SK-N-SH (cell line): ENCODE results near the gene NODAL. TPM values are rescaled to one million over a fixed set of nuclear protein-coding genes. Genes with fewer than 3 reads are reported as not detected.

Source experiments
- CTCF ChIA-PET: fragments of 300-600, 350-600 bp; formaldehyde crosslinking; extraction: SDS; loops from one replicate; lab custom pipeline; 2021; lab: Yijun Ruan, JAX
- POLR2A ChIA-PET: fragments of 350-600 bp; sonication (Branson Sonifier 250); formaldehyde crosslinking; extraction: SDS; loops from one replicate; lab custom pipeline; 2020; ENCODE audit warnings: antibody characterized with exemption, inconsistent platforms; lab: Yijun Ruan, JAX
- DNase-seq: peaks from one replicate; pipeline ENCODE4 v3.0.0; 2012
- H2AFZ ChIP-seq: fragments of 200-600 bp; sonication (generic); 2 replicates; pipeline ENCODE4 v1.8.1; 2016; ENCODE audit warnings: antibody characterized with exemption, mild to moderate bottlenecking, low read depth
- H3F3A ChIP-seq: fragments of 200-600 bp; sonication (generic); replicated peaks from 2 replicates; pipeline ENCODE3; 2016; ENCODE audit warnings: antibody characterized with exemption, mild to moderate bottlenecking; ENCODE audit not compliant: insufficient read depth
- H3K27ac ChIP-seq, 2 experiments: fragments of 200-500 bp in 1 of 2; fragments of 200-600 bp in 1 of 2; sonication (Bioruptor generic) in 1 of 2; sonication (generic), shearing (Covaris generic) in 1 of 2; 2 replicates each; pipeline versions ENCODE4 v1.5.1 to v1.6.1; 2014 to 2016; ENCODE audit warnings: low read depth in 2 of 2, inconsistent platforms in 1 of 2, low read length in 1 of 2, mild to moderate bottlenecking in 1 of 2, mixed read lengths in 1 of 2
- H3K27me3 ChIP-seq: fragments of 200-600 bp; sonication (generic), shearing (Covaris generic); 2 replicates; pipeline ENCODE4 v1.6.1; 2016; ENCODE audit warnings: mixed run types; ENCODE audit not compliant: insufficient read depth
- H3K36me3 ChIP-seq, 2 experiments: fragments of 200-500 bp in 1 of 2; fragments of 200-600 bp in 1 of 2; sonication (Bioruptor generic) in 1 of 2; sonication (generic) in 1 of 2; replicated peaks in 1 of 2; 2 replicates each; pipeline versions ENCODE3 to v1.5.1; 2014 to 2016; ENCODE audit warnings: low read length in 1 of 2, mild to moderate bottlenecking in 1 of 2; ENCODE audit not compliant: insufficient read depth in 2 of 2, control insufficient read depth in 1 of 2
- H3K4me1 ChIP-seq, 2 experiments: fragments of 200-500 bp in 1 of 2; fragments of 200-600 bp in 1 of 2; sonication (Bioruptor generic) in 1 of 2; sonication (generic), shearing (Covaris generic) in 1 of 2; 2 replicates each; pipeline versions ENCODE4 v1.5.1 to v1.6.1; 2014 to 2016; ENCODE audit warnings: low read depth in 1 of 2, low read length in 1 of 2, mixed run types in 1 of 2; ENCODE audit not compliant: insufficient read depth in 2 of 2, control insufficient read depth in 1 of 2
- H3K4me2 ChIP-seq: fragments of 200-600 bp; sonication (generic), shearing (Covaris generic); 2 replicates; pipeline ENCODE4 v1.6.1; 2017; ENCODE audit warnings: mixed run types
- H3K4me3 ChIP-seq, 2 experiments: fragments of 200-500 bp in 1 of 2; fragments of 200-600 bp in 1 of 2; sonication (Bioruptor generic) in 1 of 2; sonication (generic), shearing (Covaris generic) in 1 of 2; 2 replicates each; pipeline versions ENCODE4 v1.5.1 to v1.8.1; 2014 to 2016; ENCODE audit warnings: low read depth in 2 of 2, inconsistent platforms in 1 of 2, low read length in 1 of 2, mild to moderate bottlenecking in 1 of 2, mixed read lengths in 1 of 2, moderate library complexity in 1 of 2
- H3K79me2 ChIP-seq: fragments of 200-600 bp; sonication (generic); 2 replicates; pipeline ENCODE4 v1.8.1; 2017; ENCODE audit warnings: mild to moderate bottlenecking; ENCODE audit not compliant: insufficient read depth
- H3K9ac ChIP-seq: fragments of 200-600 bp; sonication (generic); 2 replicates; pipeline ENCODE4 v1.6.1; 2017; ENCODE audit warnings: mixed run types
- H3K9me2 ChIP-seq: fragments of 200-600 bp; sonication (generic); 2 replicates; pipeline ENCODE4 v1.6.1; 2017; ENCODE audit warnings: mixed run types
- H3K9me3 ChIP-seq: fragments of 200-600 bp; sonication (generic); 2 replicates; pipeline ENCODE4 v1.6.1; 2017; ENCODE audit warnings: mixed run types, mild to moderate bottlenecking, moderate library complexity
- H4K20me1 ChIP-seq: fragments of 200-600 bp; sonication (generic); 2 replicates; pipeline ENCODE4 v1.6.1; 2017; ENCODE audit warnings: mild to moderate bottlenecking, mixed run types; ENCODE audit not compliant: insufficient read depth
- CHD2 ChIP-seq: fragments of 150-350 bp; IDR thresholded peaks from 2 replicates; pipeline ENCODE4 v1.6.1; 2018; ENCODE audit warnings: low read length; ENCODE audit not compliant: partially characterized antibody
- EZH2phosphoT487 ChIP-seq: fragments of 200-600 bp; sonication (generic); IDR thresholded peaks from 2 replicates; pipeline ENCODE4 v1.6.1; 2017; ENCODE audit warnings: low read depth, mixed run types, mild to moderate bottlenecking, antibody characterized with exemption, moderate library complexity, borderline replicate concordance
- FOXM1 ChIP-seq: IDR thresholded peaks from 2 replicates; pipeline ENCODE4 v1.4.0; 2012; ENCODE audit warnings: low read depth, mild to moderate bottlenecking
- GABPA ChIP-seq: IDR thresholded peaks from 2 replicates; pipeline ENCODE4 v1.4.0; 2012; ENCODE audit warnings: low read depth, mild to moderate bottlenecking
- GATA2 ChIP-seq: sonication (generic); formaldehyde crosslinking; IDR thresholded peaks from 2 replicates; pipeline ENCODE4 v1.5.0; 2020; ENCODE audit warnings: mild to moderate bottlenecking, missing genetic modification reagents
- JUND ChIP-seq: IDR thresholded peaks from 2 replicates; pipeline ENCODE4 v1.4.0; 2012
- MEF2A ChIP-seq: IDR thresholded peaks from 2 replicates; pipeline ENCODE4 v1.4.0; 2012; ENCODE audit warnings: low read depth, borderline replicate concordance
- NRF1 ChIP-seq: IDR thresholded peaks from 2 replicates; pipeline ENCODE4 v1.6.1; 2012; ENCODE audit warnings: low read depth, mild to moderate bottlenecking, low read length
- POLR2AphosphoS5 ChIP-seq: IDR thresholded peaks from 2 replicates; pipeline ENCODE4 v1.6.1; 2012; ENCODE audit warnings: low read depth, low read length
- RCOR1 ChIP-seq: fragments of 150-350 bp; IDR thresholded peaks from 2 replicates; pipeline ENCODE4 v1.6.1; 2017; ENCODE audit warnings: antibody characterized with exemption, low read length
- RFX5 ChIP-seq: IDR thresholded peaks from 2 replicates; pipeline ENCODE4 v1.6.1; 2012; ENCODE audit warnings: mild to moderate bottlenecking, improper control_type of control experiment, low read length
- RXRA ChIP-seq: IDR thresholded peaks from 2 replicates; pipeline ENCODE4 v1.4.0; 2012; ENCODE audit warnings: low read depth, mild to moderate bottlenecking, borderline replicate concordance
- SIN3A ChIP-seq: IDR thresholded peaks from 2 replicates; pipeline ENCODE4 v1.6.1; 2012; ENCODE audit warnings: low read depth, mild to moderate bottlenecking, low read length, moderate library complexity, borderline replicate concordance
- TAF1 ChIP-seq: IDR thresholded peaks from 2 replicates; pipeline ENCODE4 v1.6.1; 2012; ENCODE audit warnings: low read depth, mild to moderate bottlenecking, low read length, moderate library complexity, borderline replicate concordance
- TEAD4 ChIP-seq: IDR thresholded peaks from 2 replicates; pipeline ENCODE4 v1.4.0; 2012; ENCODE audit warnings: mild to moderate bottlenecking, borderline replicate concordance; ENCODE audit not compliant: insufficient read depth
- YY1 ChIP-seq: IDR thresholded peaks from 2 replicates; pipeline ENCODE4 v1.4.0; 2012; ENCODE audit warnings: low read depth, mild to moderate bottlenecking
- WGBS: methylation state at CpG from one replicate; pipeline ENCODE4 v1.1.6; 2017; ENCODE audit warnings: low lambda C conversion rate; 5-methylcytosine and 5-hydroxymethylcytosine counted together
- polyA plus RNA-seq, 3 experiments: library from polyadenylated mRNA; depleted of rRNA; stranded (reverse); fragments of >200 nt; gene quantifications; 2 replicates each; pipeline ENCODE4 v1.2.3, GENCODE V29; 2012
- TF ChIP-seq, protein P1 (sequence below): fragments of 150-350 bp; IDR thresholded peaks from 2 replicates; pipeline ENCODE4 v1.6.1; 2016; ENCODE audit warnings: mild to moderate bottlenecking, low read depth, low read length
- TF ChIP-seq, protein P2 (sequence below): IDR thresholded peaks from 2 replicates; pipeline ENCODE4 v1.4.0; 2012; ENCODE audit warnings: low read depth, borderline replicate concordance
- TF ChIP-seq, protein P3 (sequence below): IDR thresholded peaks from 2 replicates; pipeline ENCODE4 v1.4.0; 2012; ENCODE audit warnings: low read depth
- TF ChIP-seq, protein P4 (sequence below): fragments of 200-600 bp; sonication (generic); IDR thresholded peaks from 2 replicates; pipeline ENCODE4 v1.6.1; 2017; ENCODE audit warnings: antibody characterized with exemption, mild to moderate bottlenecking, moderate library complexity

The NODAL gene
- polyA plus RNA-seq, 1 of the 3 experiments (the other 2 are of a cell fraction) = not detected

DNA sequence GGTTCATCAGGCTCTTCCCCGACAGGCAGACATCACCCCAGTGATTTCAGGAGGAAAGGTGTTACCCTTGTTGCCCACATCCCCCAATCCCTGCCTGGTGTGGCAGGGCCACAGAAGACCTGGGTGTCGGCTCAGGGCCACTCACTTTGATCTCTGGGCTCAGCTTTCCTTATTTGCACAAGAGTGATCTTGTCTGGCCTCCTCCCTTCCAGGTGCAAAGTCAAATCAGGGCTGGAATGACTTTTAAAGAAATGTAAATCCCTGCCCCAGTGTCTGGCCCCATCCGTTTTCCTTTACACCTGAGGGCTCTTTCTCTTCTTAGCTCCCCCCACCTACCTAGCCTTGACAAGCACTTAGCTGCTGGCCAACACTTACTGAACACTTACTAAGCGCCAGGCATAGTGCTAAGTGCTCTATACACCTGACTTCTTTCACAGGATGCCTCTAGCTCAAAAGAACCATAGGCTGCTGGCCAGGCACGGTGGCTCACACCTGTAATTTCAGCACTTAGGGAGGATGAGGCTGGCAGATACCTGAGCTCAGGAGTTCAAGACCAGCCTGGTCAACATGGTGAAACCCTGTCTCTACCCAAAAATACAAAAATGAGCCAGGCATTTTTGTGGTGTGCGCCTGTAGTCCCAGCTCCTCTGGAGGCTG lies 979 bp upstream of the NODAL start (continued):
- TF ChIP-seq, protein P1, sequence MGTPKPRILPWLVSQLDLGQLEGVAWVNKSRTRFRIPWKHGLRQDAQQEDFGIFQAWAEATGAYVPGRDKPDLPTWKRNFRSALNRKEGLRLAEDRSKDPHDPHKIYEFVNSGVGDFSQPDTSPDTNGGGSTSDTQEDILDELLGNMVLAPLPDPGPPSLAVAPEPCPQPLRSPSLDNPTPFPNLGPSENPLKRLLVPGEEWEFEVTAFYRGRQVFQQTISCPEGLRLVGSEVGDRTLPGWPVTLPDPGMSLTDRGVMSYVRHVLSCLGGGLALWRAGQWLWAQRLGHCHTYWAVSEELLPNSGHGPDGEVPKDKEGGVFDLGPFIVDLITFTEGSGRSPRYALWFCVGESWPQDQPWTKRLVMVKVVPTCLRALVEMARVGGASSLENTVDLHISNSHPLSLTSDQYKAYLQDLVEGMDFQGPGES = no peak
- no peak for TF ChIP-seq RXRA
- no peak for TF ChIP-seq FOXM1
- TF ChIP-seq GABPA = no peak
- TF ChIP-seq TAF1 = no peak
- TF ChIP-seq SIN3A = no peak

DNA sequence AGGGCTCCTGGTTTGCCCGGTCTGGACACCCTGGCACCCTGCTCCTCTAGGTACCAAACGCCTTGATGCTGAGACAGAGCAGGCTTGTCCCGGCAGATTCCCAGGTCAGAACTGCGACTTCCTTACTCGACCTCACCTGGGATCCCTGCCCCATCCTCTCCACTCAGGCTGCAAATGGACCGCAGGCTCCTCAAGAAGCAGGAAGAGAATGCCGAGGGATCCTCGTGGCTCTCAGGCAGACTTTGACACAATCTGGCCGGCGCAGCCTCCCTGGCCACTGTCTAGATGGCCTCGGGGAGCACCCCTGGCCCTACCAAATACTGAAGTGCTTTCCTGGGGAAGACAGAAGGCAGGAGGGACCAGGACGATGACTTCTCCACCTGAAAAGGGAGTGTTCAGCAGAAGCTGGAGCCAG lies 421 bp upstream of the NODAL start:
- Histone ChIP-seq H3K4me2 (no peak overlapping the region), H3K79me2 (no peaks in the 10 kb centered on the region), H2AFZ (no peak overlapping the region), H3K4me3 (no peak overlapping the region), H3K27me3 (peaks cover 33% of the 10 kb centered on the region), H3K9me3 (no peaks in the 10 kb centered on the region), H3K9me2 (no peaks in the 10 kb centered on the region), H3K4me1 (peaks cover 0 to 11% of the 10 kb centered on the region in 2 experiments; a peak in 1 of 4 replicates), H3K27ac (no peak overlapping the region), H4K20me1 (no peaks in the 10 kb centered on the region), H3K9ac (no peak overlapping the region), H3F3A (no peaks in the 10 kb centered on the region), H3K36me3 (no peaks in the 10 kb centered on the region)
- POLR2A ChIA-PET = no interaction called here
- DNase-seq = no peak
- CTCF ChIA-PET = interaction anchor here (1.0 to 2.7 kb wide), 3 partner anchors 8 to 68 kb away, joined by 3 to 9 read pairs (median 3); no protein-coding TSS in a partner anchor
- 71% methylated on average over 5 of the region's 12 CpGs for WGBS
- TF ChIP-seq, protein P1 = no peak
- TF ChIP-seq, protein P2, sequence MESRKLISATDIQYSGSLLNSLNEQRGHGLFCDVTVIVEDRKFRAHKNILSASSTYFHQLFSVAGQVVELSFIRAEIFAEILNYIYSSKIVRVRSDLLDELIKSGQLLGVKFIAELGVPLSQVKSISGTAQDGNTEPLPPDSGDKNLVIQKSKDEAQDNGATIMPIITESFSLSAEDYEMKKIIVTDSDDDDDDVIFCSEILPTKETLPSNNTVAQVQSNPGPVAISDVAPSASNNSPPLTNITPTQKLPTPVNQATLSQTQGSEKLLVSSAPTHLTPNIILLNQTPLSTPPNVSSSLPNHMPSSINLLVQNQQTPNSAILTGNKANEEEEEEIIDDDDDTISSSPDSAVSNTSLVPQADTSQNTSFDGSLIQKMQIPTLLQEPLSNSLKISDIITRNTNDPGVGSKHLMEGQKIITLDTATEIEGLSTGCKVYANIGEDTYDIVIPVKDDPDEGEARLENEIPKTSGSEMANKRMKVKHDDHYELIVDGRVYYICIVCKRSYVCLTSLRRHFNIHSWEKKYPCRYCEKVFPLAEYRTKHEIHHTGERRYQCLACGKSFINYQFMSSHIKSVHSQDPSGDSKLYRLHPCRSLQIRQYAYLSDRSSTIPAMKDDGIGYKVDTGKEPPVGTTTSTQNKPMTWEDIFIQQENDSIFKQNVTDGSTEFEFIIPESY = no peak
- TF ChIP-seq RCOR1 (no peak), SIN3A (no peak), RXRA (no peak), EZH2phosphoT487 (no peak), TAF1 (no peak), GABPA (no peak), CHD2 (no peak), POLR2AphosphoS5 (no peak), RFX5 (no peak), GATA2 (CRISPR knock-in tag) (no peak), JUND (no peak), YY1 (no peak), NRF1 (no peak), MEF2A (no peak), TEAD4 (no peak), FOXM1 (no peak)
- TF ChIP-seq, protein P3, sequence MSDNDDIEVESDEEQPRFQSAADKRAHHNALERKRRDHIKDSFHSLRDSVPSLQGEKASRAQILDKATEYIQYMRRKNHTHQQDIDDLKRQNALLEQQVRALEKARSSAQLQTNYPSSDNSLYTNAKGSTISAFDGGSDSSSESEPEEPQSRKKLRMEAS = no peak
- TF ChIP-seq, protein P4, sequence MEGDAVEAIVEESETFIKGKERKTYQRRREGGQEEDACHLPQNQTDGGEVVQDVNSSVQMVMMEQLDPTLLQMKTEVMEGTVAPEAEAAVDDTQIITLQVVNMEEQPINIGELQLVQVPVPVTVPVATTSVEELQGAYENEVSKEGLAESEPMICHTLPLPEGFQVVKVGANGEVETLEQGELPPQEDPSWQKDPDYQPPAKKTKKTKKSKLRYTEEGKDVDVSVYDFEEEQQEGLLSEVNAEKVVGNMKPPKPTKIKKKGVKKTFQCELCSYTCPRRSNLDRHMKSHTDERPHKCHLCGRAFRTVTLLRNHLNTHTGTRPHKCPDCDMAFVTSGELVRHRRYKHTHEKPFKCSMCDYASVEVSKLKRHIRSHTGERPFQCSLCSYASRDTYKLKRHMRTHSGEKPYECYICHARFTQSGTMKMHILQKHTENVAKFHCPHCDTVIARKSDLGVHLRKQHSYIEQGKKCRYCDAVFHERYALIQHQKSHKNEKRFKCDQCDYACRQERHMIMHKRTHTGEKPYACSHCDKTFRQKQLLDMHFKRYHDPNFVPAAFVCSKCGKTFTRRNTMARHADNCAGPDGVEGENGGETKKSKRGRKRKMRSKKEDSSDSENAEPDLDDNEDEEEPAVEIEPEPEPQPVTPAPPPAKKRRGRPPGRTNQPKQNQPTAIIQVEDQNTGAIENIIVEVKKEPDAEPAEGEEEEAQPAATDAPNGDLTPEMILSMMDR = no peak
